ENCODE measurements around the gene DNM2. TPM values are rescaled to one million over a fixed set of nuclear protein-coding genes. Genes with fewer than 3 reads are reported as not detected.

The DNM2 gene
- total RNA-seq, 1 donor, result 174 TPM

GRCh38 chr19:10768936-10769335 lies 51.1 kb downstream of the DNM2 start:
- no peak for DNase-seq (ENCODE audit: low read depth in 2 of 3, low spot score in 2 of 3)

- DNase-seq (ENCODE audit: low read depth in 2 of 3, low spot score in 2 of 3), result peak in 1 of 3 donors; percentile 35
Observed at GRCh38 chr19:10769533-10770491, 51.9 kb downstream of the DNM2 start.

DNA sequence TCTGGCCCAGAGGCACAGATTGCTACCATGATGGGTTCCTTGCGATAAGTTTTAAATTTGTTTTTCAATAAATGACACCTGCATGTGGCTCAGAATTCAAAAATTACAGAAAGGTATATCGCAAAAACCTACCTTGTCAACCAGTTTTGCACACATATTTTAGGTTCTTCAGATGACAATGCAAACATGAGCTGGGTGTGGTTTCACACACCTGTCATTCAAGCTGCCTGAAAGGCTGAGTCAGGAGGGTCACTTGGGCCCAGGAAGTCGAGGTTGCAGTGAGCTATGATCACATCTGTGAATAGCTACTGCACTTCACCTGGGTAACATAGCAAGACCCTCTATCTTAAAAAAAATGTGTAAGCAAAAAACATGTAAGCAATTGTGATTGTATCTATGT lies 56.1 kb downstream of the DNM2 start:
- DNase-seq (ENCODE audit: low read depth in 2 of 3, low spot score in 2 of 3), result no peak

- no peak for DNase-seq (ENCODE audit: low read depth in 2 of 3, low spot score in 2 of 3)
Observed at GRCh38 chr19:10774893-10775292, 57.0 kb downstream of the DNM2 start.

GRCh38 chr19:10776900-10777650 lies 59.2 kb downstream of the DNM2 start:
- DNase-seq (ENCODE audit: low read depth in 2 of 3, low spot score in 2 of 3), result peak in 1 of 3 donors; percentile 58

DNA sequence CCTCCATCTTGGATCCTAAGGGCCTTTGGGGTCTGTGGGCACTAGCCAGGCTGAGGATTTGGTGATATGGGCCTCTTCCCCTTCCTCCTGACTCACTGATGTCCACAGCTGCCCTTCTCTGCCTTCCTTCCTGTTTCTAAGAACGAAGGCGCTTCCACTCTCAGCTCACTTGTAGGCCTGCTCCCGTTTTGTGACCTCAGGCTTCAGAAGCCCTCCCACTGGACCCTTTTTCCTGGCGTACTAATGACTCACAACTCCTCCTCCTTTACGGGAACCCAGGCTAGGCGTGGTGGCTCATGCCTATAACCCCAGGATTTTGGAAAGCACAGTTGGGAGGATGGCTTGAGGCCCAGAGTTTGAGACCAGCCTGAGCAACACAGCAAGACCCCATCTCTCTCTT lies 62.5 kb downstream of the DNM2 start:
- peak in 2 of 3 donors; percentile 32 to 39 for DNase-seq (ENCODE audit: low read depth in 2 of 3, low spot score in 2 of 3)

DNA sequence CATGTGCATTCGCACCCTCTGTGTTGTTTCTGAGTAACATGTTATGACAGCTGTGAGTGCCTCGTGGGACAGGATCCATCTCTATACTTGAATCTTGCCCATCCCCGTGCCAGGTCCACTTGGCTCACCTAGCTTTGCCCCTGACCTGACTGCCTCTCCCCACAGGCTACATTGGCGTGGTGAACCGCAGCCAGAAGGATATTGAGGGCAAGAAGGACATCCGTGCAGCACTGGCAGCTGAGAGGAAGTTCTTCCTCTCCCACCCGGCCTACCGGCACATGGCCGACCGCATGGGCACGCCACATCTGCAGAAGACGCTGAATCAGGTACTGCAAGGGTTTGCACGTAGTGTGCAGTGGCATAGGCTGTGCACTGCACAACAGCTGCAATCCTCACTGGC lies 64.9 kb downstream of the DNM2 start:
- DNase-seq (ENCODE audit: low read depth in 2 of 3, low spot score in 2 of 3), result no peak

DNA sequence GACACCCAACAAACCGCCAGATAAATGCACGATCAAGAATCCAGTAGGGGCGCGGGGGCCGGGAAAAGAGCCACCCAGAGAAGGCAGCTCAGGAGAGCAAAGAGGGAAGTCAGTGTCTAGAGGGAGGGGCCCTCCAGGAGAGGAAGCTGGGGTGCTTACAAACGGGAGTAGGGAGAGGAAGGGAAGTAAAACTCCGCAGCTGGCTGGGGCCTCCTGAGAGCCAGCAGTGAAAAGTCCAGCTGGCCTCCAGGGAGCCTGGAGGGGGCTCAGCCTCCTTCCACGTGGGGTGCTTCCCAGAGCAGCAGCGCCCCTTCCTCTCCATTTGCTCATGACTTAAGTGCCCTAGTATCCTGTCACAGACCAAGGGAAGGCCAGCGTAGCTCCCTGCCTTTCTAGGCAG lies 66.4 kb downstream of the DNM2 start:
- peak in 1 of 3 donors; percentile 27 for DNase-seq (ENCODE audit: low read depth in 2 of 3, low spot score in 2 of 3)

GRCh38 chr19:10788146-10788545 lies 70.3 kb downstream of the DNM2 start:
- no peak for DNase-seq (ENCODE audit: low read depth in 2 of 3, low spot score in 2 of 3)

- DNase-seq (ENCODE audit: low read depth in 2 of 3, low spot score in 2 of 3), result no peak
Observed at GRCh38 chr19:10789866-10790265, 72.0 kb downstream of the DNM2 start.

- no peak for DNase-seq (ENCODE audit: low read depth in 2 of 3, low spot score in 2 of 3)
Observed at GRCh38 chr19:10796653-10797052, 78.8 kb downstream of the DNM2 start.

DNA sequence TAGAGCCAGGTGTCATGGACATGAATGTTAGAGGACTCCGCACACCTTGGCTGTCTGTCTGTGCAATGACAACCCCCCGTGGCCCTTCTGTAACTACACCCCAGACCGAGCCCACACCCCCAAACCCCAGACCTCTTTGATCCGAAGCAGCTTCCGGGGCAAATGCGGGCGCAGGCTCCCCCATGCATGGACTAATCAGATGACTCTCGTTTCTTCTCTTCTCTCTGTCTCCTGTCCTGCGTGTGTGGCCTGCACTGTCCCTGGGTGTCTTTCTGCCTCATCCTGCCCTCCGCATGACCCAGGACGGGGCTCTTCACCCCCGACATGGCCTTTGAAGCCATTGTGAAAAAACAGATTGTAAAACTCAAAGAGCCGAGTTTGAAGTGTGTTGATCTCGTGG lies 79.2 kb downstream of the DNM2 start:
- DNase-seq (ENCODE audit: low read depth in 2 of 3, low spot score in 2 of 3), result no peak

DNA sequence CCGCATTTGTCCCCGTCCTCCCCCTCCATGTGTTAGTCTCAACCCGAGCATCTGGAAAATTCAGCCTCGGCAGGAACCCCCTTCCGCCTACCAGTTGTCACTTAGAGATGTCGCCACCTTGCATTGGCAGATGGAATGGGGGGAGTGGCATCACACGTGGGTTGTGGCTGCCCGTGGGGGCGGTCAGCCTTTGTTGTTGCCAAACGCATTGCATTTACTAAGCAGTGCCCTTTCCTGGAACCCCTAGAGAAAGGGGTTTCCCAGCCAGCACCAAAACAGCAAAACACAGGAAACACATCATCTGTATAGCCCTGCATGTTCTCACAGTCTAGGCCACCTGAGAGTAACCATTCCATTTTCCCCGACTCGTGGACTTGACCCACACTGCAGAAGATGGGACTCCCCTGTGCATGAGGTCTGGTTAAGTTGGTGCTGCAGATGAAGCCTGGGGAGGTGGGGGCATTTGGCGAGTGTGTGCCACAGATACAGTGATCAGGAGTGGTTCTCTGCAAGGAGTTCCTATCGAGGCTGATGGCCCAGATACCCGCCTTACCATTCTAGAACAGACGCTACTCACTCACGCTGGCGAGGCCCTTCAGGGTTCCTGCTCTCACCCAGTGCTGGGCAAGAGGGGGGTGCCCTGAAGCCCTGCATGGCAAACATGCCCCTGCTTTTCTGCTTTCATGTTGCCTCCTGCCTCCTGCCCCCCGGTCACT lies 79.8 kb downstream of the DNM2 start:
- peak in 1 of 3 donors; percentile 59 for DNase-seq (ENCODE audit: low read depth in 2 of 3, low spot score in 2 of 3)

GRCh38 chr19:10800488-10800887 lies 82.6 kb downstream of the DNM2 start:
- DNase-seq (ENCODE audit: low read depth in 2 of 3, low spot score in 2 of 3), result no peak

DNA sequence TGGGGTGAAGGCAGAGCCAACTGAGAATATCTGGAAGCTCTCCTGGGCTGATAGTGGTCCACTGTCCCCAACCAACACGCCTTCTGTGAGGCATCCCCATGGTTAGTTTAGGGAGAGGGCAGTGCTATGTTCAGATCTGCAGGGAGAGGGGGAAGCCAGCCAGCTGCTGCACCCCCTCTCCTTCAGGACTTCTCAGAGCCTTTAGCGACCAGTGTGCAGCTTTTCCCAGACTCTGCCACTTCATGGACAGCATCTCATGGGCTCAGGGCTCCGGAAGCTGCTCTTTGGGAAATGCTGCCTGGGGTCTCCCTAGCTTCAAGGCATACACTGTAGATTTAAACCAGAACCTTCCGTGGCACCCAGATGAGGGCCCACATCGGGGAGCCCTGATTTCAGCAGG lies 84.6 kb downstream of the DNM2 start:
- DNase-seq (ENCODE audit: low read depth in 2 of 3, low spot score in 2 of 3), result no peak

DNA sequence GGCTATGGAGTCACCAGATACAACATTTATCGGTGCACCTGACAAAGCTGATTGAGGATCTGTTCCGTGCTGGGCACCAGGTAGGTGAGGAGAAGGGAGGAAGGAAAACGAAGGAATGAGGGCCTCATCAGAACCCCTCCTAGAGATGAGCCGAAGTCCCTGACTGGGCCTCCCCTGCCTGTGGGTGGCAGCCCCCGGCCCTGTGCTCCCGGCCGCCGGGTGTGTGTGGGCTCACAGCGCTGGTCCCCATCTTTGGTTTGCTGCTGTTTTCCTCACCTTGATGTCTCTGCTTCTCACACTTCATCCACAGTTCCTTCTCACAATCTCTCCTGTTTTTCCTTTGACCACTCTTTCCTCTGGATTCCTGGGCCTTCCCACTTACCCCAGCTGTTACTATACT lies 85.4 kb downstream of the DNM2 start:
- DNase-seq (ENCODE audit: low read depth in 2 of 3, low spot score in 2 of 3), result no peak

DNA sequence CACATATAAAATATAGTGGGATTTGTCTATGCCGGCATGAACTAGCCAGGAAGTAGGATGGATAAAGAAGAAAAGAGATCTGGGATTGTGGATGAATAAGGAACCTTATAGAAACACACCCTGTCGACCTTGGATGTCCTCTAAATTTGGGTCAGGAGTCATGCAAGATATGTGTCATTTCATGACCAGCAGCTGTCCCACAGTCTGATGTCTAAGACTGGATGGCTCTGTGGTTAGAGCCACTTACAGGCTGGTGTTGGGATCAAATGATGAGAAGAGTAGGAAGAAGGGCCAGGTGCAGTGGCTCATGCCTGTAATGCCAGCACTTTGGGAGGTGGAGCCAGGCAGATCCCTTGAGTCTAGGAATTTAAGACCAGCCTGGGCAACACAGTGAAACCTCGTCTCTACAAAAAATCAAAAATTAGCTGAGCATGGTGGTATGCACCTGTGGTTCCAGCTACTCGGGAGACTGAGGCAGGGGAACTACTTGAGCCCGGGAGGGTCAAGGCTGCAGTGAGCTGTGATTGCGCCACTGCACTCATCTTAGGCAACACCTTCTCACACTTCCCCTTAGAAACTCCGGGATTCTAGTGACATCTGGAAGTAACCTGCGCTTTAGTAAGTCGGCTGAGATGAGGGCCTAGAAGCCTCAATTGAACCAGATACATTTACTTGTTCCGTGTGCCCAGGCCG lies 87.3 kb downstream of the DNM2 start:
- DNase-seq (ENCODE audit: low read depth in 2 of 3, low spot score in 2 of 3), result no peak

DNA sequence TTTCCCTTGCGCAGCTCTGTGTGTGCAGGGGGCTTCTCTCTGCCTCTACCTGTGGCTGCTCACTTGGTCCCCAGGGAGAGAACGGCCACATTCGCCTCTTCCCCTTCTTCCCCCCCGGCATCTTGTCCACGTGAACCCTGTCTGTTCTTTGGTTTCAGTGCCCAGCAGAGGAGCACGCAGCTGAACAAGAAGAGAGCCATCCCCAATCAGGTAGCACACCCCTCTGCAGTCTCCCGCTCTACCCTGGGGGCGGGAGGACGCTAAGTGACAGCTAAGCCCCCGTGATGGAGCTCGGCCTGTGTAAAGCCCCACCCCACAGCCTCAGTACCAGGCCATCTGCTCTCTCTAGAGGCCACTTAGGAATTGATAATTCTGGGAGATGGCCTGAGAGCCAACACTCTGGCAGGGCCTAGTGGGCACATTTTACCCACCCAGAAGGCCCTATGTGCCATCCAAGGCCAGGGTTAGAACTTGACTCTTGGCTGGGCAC lies 87.9 kb downstream of the DNM2 start:
- no peak for DNase-seq (ENCODE audit: low read depth in 2 of 3, low spot score in 2 of 3)

- DNase-seq (ENCODE audit: low read depth in 2 of 3, low spot score in 2 of 3), result peak in 1 of 3 donors; percentile 14
Observed at GRCh38 chr19:10808937-10809649, 91.2 kb downstream of the DNM2 start.
